Embryonic facial prominence (tissue), 1 donor: ENCODE data around the gene ST6GALNAC3.

ENCODE experiments used
- DNase-seq: peaks from one replicate; pipeline ENCODE4 v3.0.0-alpha.2; 2016; ENCODE audit errors: extremely low spot score

ST6GALNAC3 gene

DNA sequence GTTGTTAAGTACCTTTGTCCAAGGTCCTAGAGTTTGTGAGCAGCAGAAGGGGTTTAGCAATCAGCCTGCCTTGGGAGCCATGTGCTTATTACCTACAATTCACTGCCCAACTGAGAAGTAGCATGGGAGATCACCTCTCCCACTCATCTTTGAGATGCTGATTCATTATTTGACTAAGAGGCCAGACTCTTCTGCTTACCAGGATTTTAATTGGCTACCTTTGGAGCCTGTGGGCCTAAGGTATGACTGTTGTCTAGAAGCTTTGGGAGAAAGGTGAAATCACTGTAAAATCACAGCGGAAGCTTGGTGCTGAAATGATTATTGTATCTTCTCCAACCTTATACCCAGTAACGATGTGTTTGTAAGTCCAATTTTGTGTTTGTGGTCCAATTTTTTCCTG lies 213.4 kb downstream of the ST6GALNAC3 start:
- no peak for DNase-seq

DNA sequence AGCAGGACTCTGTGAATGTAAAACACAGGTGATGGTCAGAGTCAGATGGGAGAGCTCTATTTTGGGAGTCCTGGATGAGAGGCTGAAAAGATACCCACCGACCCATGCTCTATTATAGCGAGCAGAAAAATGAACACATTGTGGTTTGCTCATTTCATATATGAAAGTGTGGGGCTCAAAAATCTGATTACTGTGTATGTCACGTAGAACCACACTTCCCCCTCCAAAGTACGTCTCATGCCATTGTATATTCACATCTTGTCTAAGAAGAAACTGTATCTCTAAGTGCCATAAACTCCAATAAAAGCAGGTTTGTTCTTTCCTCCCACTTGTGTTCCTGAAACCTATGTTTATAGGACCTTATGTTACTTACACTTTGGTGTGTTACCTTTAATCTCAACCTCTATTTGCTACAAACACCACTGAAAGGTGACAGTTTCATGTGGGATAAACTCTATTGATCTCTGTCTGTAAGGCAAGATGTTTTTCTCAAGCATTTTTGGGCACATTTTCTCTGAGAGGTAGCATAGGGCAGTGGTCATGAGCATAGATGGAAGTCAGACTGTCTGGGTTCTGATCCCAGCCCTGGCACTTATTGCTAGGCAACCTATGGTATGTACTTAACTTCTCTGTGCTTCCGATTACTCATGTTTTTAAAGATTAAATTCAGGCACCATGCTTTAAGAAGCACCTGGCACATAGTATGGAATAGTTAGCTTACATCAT lies 214.4 kb downstream of the ST6GALNAC3 start:
- DNase-seq, result no peak

DNA sequence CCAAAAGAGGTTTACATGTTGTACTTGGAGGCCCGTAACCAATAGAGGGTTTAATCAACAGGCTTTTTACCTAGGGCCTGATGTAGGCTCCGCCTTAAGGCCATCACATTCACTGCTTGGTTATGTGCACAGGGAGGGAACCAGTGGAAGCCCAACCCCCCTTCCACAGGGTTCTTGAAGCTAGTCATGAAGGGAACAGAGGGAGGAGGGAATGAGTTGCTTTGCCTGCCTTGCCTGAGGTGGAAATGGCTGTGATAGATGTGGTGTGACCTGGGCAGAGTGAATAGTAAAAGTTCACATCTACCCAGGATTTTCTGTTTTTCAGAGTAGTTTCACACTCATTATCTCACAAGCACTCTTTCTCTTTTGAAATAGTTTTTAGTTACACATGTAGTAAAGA lies 215.1 kb downstream of the ST6GALNAC3 start:
- no peak for DNase-seq

DNA sequence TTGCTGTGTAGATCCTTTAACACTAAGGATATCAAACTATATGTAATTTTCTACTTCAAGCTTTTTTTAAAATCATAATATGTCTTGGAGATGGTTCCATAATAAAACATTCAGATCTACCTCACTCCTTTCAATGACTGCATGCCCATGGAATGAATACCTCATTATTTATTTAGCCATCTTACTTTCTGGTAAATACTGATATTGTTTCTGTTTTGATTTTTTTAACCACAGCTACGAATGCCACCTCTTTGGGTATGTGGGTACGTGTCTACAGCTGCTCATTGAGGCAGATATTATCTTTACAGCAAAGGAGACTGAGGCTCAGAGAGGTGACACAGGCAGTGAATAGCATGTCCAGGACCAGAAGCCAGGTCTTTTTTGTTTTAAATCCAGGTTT lies 215.7 kb downstream of the ST6GALNAC3 start:
- DNase-seq, result no peak

DNA sequence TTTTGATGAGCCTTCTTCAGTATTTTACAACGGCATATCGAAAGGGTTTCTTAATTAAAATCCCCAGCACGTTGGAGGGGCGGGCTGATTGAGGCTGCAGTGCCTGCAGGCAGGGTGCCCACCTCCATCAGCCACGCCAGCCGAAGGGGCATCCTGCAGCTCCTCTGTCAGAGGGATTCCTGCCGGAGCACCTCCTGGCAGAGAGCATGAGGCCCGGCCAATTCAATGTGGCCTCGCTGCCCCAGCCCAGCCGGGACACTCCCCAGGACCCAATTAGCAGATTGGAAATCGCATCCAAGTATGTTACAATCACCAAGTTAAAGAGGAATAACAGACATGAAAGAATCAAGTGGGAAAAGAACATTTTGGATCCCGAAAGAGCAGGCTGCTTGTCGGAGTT lies 216.6 kb downstream of the ST6GALNAC3 start:
- DNase-seq, result no peak

DNA sequence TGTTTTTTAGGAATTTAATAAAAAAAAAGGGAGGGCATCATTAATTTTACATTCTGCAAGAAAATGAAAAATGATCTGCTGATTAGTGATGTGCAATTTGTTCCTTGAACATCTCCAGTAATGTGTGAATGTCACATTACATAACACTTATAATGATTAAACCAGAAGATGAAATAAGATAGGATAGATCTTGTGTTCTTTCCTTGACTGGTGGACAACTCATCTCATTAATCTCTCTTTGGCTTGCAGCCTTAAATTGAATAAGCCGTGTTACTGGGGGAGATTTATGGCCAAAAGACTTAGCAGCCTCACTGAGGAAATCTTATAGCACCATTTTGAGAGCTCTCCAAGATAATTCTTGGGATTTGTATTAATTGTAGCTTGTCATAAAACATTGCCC lies 217.2 kb downstream of the ST6GALNAC3 start:
- DNase-seq, result no peak

DNA sequence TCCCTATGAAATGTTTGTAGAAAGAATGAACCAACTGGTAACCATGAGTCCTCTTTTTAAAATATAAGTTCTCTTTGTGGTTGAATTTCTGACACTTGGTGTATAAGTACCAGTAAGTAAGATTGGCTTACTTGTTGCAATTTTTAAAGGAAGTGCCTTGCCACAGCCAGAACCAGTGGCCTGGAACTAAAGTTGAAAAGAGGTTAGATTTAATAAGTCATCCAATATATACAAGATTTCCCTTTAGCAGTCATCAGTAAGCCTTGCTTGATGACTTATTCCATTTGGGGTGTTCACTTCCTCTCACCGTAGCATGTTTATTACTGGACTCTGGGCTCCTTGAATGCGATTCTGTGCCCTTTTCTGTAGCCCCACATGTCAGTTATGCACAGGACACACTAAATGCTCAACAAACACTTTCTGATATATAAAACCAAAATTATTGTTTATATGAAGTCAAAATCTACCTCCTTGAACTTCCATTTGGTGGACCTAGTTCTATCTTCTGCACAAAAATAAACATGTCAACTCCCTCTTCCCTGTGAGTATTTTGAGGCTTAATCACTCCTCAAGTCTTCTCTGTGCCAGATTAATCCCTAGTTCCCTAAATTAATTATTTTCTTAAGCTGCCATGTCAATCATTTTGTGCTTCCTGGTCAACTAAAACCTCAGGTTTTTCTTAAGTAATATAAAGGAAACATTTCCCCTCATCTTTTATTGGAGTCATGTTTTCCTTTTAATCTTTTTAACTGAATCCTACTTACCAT lies 218.1 kb downstream of the ST6GALNAC3 start:
- no peak for DNase-seq

DNA sequence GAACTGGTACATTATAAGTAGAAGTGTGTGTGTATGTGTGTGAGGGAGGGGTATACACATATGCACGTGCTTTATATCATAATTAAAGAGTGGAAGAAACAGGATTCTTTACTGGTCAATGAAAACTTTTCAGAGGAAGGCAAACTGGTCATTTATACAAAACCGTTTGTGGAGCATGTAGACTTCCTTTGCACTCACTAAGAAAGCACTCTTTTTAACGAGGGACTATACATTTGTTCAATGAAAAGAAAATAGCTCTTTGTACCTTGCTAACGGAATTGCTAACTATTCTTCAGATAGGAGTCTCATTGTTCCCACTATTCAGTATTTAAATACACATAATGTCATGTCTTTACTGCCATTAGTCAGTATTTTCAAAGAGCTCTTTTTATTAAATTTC lies 219.3 kb downstream of the ST6GALNAC3 start:
- DNase-seq, result no peak

DNA sequence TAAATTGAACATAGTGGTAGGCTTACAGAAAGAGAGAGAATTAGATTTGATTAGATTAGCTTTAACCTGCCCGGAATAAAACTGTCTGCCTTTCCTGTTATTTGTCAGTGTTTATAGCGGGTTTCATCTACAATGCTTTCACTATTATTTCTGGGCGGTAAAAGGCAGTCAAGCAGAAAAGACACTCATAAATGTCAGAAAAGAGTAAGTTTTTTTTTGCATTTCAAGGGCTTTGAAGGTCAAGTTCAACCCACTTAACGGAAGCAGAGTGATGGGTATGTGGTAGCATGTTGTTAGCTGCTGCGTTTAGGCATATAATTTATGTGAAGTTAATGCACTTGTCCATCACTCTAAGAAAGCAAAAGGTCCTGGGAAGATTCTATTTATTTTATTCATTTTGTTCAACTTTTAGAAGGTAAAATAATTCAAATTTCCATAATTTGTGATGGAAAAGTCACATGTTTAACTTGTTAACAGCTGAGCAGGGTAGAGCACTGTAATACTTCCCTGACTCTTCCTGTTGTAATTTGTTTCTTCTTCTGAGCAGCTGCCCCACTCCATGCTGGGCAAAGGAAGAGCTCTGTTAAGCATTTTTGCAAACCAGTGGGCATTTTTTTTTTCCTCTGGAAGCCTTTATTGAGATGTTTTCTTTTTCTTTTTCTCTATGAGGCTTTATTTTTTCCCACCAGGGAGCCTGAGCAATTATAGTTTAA lies 220.1 kb downstream of the ST6GALNAC3 start:
- no peak for DNase-seq

DNA sequence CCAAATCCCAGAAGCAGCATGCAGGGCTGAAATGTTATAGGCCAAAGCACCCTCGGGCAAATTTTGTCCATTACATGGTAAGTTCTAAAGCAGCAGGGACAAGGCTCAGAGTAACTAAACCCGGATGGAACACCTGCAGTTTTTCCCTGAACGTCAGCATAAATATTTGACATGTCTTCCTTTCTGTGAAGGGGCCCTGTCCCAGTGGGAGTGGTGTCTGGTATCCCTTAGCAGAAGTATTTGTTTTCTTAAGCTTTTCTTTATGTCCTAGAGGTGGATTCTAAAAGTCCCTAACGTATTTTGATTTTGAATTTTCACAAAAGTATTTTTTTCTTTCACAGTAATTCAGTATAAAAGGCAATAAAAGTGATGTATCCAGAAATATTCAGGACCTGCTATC lies 223.9 kb downstream of the ST6GALNAC3 start:
- no peak for DNase-seq

DNA sequence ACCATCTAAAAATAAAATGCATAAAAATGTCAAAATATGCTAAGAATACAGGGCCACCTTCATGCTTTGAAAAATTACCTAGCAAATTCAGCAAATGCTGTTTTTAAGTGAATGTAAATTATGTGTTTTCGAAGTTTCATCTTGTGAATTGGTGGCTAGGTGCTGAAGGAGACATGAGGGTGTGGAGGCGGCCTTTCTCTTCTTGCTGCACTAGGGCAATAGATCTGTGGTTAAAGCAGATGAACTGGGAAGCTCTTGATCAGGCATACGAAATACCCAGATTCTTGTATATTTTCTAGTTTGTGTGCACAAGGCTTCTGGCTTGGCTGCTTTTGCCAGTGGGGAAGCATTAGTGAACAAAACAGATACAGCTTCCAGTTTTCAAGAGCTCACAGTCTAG lies 224.5 kb downstream of the ST6GALNAC3 start:
- no peak for DNase-seq

DNA sequence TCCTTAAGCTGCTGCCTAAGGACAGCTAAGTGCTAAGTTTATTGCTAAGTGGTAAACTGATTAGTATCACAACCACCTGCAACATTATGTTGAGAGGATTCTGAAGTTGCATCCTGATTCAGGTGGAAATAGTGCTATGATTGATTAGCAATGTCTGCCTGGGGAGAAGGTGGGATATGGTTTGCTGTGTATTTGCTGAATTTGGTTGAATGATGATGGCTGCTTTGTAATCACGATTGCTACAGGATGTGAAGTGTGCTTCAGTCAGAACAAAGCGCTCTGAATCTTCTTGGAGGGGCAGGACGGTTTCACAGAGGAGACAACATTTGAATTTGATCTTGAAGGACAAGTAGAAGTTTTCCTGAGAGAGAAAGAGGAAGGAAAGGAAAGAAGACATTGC lies 226.0 kb downstream of the ST6GALNAC3 start:
- no peak for DNase-seq

DNA sequence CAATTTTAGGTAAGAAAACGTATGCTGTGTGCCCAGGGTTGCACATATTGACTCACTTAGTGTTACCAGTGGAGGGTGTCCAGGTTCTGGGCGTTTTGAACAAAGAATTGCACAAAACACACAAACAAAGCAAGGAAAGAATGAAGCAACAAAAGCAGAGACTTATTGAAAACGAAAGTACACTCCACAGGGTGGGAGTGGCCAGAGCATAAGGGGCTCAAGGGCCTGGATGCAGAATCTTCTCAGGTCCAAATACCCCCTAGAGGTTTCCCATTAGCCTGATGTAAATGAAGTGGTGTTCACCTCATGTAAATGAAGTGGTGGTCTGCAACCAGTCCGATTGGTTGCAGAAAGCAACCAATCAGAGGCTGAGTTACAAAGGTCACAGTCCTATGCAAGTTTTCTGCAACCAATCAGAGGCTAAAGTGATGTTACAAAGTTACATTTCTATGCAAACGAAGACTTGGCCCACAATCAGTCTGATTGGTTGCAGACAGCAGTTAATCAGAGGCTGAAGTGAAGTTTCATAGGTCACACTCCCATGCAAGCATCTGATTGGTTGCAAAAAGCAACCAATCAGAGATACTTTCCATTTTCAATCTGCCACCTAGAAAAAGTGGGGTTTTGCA lies 228.3 kb downstream of the ST6GALNAC3 start:
- DNase-seq, result no peak

DNA sequence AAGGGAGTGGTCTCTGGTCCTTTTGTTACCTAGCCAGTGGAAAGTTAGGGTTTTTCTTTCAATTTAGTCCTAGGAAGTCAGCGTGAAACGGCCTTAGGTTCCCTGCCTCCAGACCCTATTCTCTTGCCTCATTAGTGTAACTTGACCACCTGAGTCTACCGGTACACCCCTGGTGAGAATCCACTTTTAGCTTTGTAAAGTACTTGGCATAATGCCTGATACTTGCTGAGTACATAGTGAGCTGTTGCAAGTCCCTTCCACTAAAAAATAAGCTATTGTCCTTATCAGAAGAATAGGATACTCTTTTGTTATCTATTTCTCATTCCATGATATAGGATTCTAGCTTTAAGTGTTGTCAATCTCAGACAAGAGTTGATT lies 228.8 kb downstream of the ST6GALNAC3 start:
- DNase-seq, result no peak

DNA sequence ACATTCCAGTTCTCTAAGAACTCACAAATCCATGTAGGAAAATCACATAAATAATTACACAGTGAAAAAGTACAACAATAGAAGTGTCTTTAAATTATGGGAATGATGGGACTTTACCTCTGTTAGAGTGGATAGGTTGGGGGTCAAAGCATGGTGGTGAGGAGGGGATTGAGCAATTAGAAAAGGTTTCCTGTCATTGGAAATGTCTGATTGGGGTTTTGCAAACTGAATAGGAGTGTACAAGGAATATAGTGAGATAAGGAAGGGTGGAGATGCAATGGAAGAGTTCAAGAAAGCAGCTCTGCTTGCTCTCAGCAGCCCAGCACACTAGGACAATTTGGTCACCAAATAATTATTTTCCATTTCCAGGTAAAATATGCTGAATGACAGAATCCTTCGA lies 238.8 kb downstream of the ST6GALNAC3 start:
- no peak for DNase-seq

DNA sequence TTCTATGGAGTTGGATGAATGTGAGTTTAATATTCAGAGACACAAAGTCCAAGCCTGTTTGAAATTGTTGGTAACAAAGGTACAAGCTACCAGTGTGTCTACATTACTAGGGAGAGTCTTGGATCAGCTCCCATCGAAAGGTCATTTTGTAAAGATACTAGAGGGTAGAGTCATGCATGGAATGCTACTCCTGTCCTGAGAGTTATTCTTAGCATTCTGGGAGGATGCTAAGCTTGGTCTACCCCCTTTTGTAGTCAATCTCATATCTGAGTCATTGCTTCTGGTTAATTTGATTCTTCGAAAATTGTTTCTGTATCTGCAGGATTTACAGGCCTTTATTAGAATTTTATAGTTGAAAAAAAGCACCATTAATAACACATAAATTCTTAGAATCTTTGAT lies 240.2 kb downstream of the ST6GALNAC3 start:
- no peak for DNase-seq

DNA sequence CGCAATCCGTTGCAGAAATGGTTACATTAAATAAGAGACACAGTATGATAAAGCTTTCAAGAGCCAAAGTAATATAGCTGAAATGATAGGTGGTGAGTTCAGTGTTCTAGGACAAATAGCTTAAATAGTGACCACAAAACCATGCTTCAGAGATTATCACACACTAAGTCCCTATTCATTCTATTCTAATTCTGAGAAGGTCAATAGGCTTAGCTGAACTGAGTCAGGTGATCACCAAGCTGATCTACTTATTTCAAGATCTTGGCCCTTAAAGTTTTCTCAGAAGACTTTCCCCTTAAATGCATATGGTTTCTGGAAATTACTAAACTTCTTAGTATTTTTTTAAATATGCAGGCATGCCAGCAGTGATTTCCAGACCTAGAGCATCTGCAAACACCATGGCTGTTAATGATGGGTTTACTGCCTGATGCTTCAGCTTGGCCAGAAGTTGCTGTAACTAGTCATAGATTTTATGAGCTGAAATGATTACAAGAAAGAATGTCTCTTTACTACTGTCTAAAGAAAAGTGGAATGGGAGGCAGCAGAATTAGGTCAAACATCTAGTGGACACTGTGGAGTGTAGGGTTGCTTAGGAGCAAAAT lies 242.9 kb downstream of the ST6GALNAC3 start:
- no peak for DNase-seq

DNA sequence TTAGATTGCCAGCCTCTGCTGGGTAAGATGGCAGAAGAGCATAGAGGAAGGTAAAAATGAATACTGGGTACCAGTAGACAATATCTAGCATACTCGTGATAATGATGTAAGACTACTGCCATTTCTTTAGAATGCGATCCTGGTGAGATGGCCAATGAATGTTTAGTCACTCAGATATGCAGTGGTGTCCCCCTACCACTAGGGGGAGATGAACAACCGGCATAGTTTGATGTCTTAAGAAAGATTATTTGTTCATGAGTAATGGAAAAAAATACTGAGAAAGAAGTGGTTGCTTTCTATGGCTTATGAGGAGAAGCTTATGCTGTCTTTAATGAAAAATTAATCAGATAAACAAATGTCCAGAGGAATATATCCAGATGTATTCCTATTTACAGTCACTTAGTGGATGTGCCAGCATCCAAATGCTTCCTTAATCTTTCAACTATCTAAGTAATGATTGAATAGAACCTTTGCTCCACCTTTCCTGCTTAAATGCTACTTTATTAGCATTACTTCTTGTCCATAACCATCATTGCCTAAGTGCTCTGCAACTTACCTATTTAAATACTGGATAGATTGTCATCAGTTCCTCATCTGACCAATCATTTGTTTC lies 256.6 kb downstream of the ST6GALNAC3 start:
- no peak for DNase-seq

DNA sequence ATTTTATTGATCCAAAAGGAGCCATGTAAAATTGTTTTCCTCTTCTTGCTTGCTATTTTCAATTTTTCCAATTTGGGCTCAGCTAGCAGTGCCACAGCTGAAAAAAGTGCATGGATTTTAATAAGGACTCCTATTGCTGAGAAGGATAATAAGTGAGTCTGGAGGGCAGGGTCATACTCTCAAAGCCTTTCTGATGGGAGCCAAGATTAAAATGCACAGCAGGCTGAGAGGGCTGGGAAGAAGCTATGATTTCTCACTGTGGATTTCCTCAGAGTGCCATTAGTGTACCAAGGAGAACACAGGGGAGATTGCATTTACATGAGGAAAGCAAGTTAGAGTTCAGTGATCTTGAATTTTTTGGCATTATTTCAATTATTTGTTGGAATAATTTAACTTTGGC lies 261.3 kb downstream of the ST6GALNAC3 start:
- no peak for DNase-seq

DNA sequence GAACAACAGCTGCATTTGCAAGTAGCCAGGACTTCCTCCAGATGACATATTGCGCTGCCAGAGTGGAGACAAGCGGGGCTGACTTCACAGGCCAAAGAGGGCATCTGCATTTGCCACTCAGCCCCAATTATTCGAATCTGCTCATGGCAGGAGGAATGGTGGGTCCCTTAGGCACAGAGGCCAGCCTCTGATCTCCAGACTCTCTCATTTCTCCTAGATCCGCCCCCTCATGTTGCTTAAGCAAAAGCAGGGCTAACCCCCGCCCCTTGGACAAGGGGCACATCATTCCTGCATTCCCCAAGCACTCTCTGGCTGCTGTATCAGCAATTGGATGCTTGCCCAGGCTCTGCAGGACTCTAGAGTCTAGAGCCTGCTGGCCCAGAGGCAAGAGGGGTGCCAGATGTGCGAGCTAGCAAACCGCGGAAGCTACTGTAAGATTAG lies 262.4 kb downstream of the ST6GALNAC3 start:
- no peak for DNase-seq

DNA sequence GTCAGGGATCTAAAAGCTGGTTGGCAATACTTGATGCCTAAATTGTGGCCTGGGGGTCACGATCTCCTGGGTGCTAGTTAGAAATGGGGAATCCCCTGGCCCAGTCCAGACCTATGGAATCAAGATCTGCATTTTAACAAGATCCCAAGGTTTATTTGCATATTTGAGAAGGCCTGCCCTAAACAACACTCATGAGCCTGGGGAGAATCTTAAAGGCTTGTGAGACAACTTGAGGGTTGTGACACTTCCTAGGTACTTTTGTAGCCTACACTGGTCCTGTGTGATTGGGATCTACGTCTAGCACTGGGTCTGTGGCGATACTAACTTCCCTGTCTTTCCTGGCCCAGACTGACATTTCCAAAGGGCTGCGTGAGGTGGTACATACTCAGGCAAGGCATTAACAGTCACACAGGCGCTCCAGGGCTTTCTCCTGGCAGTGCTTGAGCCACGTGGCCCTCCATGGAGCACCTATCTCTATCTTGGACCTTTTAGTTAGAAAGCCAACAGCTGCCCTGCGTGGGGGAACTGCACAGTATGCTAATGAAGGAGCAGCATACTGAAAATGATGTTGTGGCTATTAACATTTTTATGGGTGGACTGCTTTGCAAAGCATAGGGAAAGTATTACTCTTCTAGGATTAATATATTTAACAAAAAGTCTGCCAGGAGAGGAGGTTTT lies 263.1 kb downstream of the ST6GALNAC3 start:
- no peak for DNase-seq
